IMR-90 (cell line): ENCODE data around the gene ANKRD11. TPM values are rescaled to one million over a fixed set of nuclear protein-coding genes. Genes with fewer than 3 reads are reported as not detected.

Experiments
- ATAC-seq: fragments of 200-7000 bp; cut with Tn5 transposase; 2 replicates; pipeline ENCODE4 v1.9.1; 2020; ENCODE audit warnings: low read depth, mild to moderate bottlenecking, moderate library complexity
- BruUV-seq: library from RNA; stranded (reverse); fragments of 400-500 nt; replicated peaks from 2 replicates; lab custom pipeline; 2021; lab: Mats Ljungman, UMichigan
- CTCF ChIA-PET: fragments of 300-600 bp; formaldehyde crosslinking; extraction: SDS; loops from one replicate; lab custom pipeline; 2021; ENCODE audit warnings: antibody characterized with exemption; lab: Yijun Ruan, JAX
- POLR2A ChIA-PET: fragments of 300-600 bp; sonication (Branson Sonifier 250); formaldehyde crosslinking; loops from one replicate; lab custom pipeline; 2022; ENCODE audit warnings: antibody characterized with exemption; ENCODE audit not compliant: unreplicated experiment; lab: Charles Lee
- DNase-seq: peaks from one replicate; pipeline ENCODE4 v3.0.0; 2013
- H2AFZ ChIP-seq: replicated peaks from 2 replicates; pipeline ENCODE3; 2013; ENCODE audit warnings: low read length, mild to moderate bottlenecking; ENCODE audit not compliant: poor library complexity
- H2AK5ac ChIP-seq: 2 replicates; pipeline ENCODE4 v1.6.1; 2013; ENCODE audit warnings: low read depth, low read length, inconsistent platforms
- H2AK9ac ChIP-seq: replicated peaks from 2 replicates; pipeline ENCODE3; 2013; ENCODE audit warnings: mild to moderate bottlenecking, low read depth, low read length, moderate library complexity; ENCODE audit not compliant: poor library complexity
- H2BK120ac ChIP-seq: 2 replicates; pipeline ENCODE4 v1.6.1; 2013; ENCODE audit warnings: low read depth, low read length, inconsistent platforms
- H2BK15ac ChIP-seq: 3 replicates; pipeline ENCODE4 v1.6.1; 2013; ENCODE audit warnings: low read depth, low read length, inconsistent platforms
- H2BK20ac ChIP-seq: 2 replicates; pipeline ENCODE4 v1.6.1; 2013; ENCODE audit warnings: low read depth, mild to moderate bottlenecking, inconsistent platforms, low read length, moderate library complexity
- H2BK5ac ChIP-seq: 2 replicates; pipeline ENCODE4 v1.6.1; 2013; ENCODE audit warnings: mild to moderate bottlenecking, low read depth, low read length, inconsistent platforms; ENCODE audit not compliant: poor library complexity, severe bottlenecking
- H3K14ac ChIP-seq: replicated peaks from 2 replicates; pipeline ENCODE4 v1.6.1; 2013; ENCODE audit warnings: low read depth, low read length, inconsistent platforms
- H3K18ac ChIP-seq: 2 replicates; pipeline ENCODE4 v1.6.1; 2013; ENCODE audit warnings: low read depth, low read length, control low read depth
- H3K23ac ChIP-seq: 2 replicates; pipeline ENCODE4 v1.6.1; 2013; ENCODE audit warnings: low read depth, low read length, inconsistent platforms
- H3K27ac ChIP-seq: 2 replicates; pipeline ENCODE4 v1.5.1; 2013; ENCODE audit warnings: mild to moderate bottlenecking, control low read depth, low read length; ENCODE audit not compliant: insufficient read depth
- H3K27me3 ChIP-seq: 2 replicates; pipeline ENCODE4 v1.6.1; 2013; ENCODE audit warnings: low read length; ENCODE audit not compliant: control insufficient read depth, insufficient read depth
- H3K36me3 ChIP-seq: 2 replicates; pipeline ENCODE4 v1.6.1; 2013; ENCODE audit warnings: low read length, mixed read lengths; ENCODE audit not compliant: control insufficient read depth, insufficient read depth
- H3K4ac ChIP-seq: 2 replicates; pipeline ENCODE4 v1.6.1; 2013; ENCODE audit warnings: low read depth, low read length, inconsistent platforms
- H3K4me1 ChIP-seq: 2 replicates; pipeline ENCODE4 v1.6.1; 2013; ENCODE audit warnings: low read length, mixed read lengths; ENCODE audit not compliant: control insufficient read depth, insufficient read depth
- H3K4me2 ChIP-seq: 2 replicates; pipeline ENCODE4 v1.6.1; 2013; ENCODE audit warnings: low read depth, mild to moderate bottlenecking, control low read depth, low read length, moderate library complexity
- H3K4me3 ChIP-seq: 2 replicates; pipeline ENCODE4 v1.5.1; 2013; ENCODE audit warnings: low read depth, mild to moderate bottlenecking, control low read depth, low read length, moderate library complexity; ENCODE audit not compliant: insufficient read depth
- H3K56ac ChIP-seq: 2 replicates; pipeline ENCODE4 v1.6.1; 2013; ENCODE audit warnings: low read length, inconsistent platforms; ENCODE audit not compliant: insufficient read depth; ENCODE audit errors: extremely low read depth
- H3K79me1 ChIP-seq, 2 experiments: 2 replicates each; pipeline ENCODE4 v1.6.1; 2013; ENCODE audit warnings: low read length in 2 of 2, inconsistent platforms in 1 of 2, low read depth in 1 of 2
- H3K9ac ChIP-seq: 2 replicates; pipeline ENCODE4 v1.6.1; 2013; ENCODE audit warnings: low read depth, low read length, control low read depth
- H3K9me1 ChIP-seq: 2 replicates; pipeline ENCODE4 v1.6.1; 2013; ENCODE audit warnings: low read length, inconsistent platforms; ENCODE audit not compliant: insufficient read depth
- H3K9me3 ChIP-seq: 2 replicates; pipeline ENCODE4 v1.6.1; 2013; ENCODE audit warnings: low read length; ENCODE audit not compliant: control insufficient read depth, insufficient read depth
- H4K20me1 ChIP-seq: 2 replicates; pipeline ENCODE4 v1.6.1; 2013; ENCODE audit warnings: low read length, inconsistent platforms; ENCODE audit not compliant: insufficient read depth
- H4K5ac ChIP-seq: 2 replicates; pipeline ENCODE4 v1.6.1; 2013; ENCODE audit warnings: mild to moderate bottlenecking, low read depth, low read length, control low read depth
- H4K8ac ChIP-seq, 2 experiments: 2 replicates each; pipeline ENCODE4 v1.6.1; 2013; ENCODE audit warnings: low read depth in 2 of 2, low read length in 2 of 2, control low read depth in 1 of 2, inconsistent platforms in 1 of 2
- H4K91ac ChIP-seq: 2 replicates; pipeline ENCODE4 v1.6.1; 2013; ENCODE audit warnings: low read depth, low read length, inconsistent platforms; ENCODE audit not compliant: insufficient read depth
- BHLHE40 ChIP-seq: fragments of 150-350 bp; IDR thresholded peaks from 2 replicates; pipeline ENCODE4 v1.6.1; 2016; ENCODE audit warnings: mild to moderate bottlenecking, low read depth, low read length
- CEBPB ChIP-seq: IDR thresholded peaks from 2 replicates; pipeline ENCODE4 v1.6.1; 2012; ENCODE audit warnings: low read depth, low read length, improper control_type of control experiment
- CHD1 ChIP-seq: IDR thresholded peaks from 2 replicates; pipeline ENCODE4 v1.6.1; 2012; ENCODE audit warnings: low read depth, low read length, improper control_type of control experiment
- CTCF ChIP-seq: conservative IDR thresholded peaks from 2 replicates; pipeline ENCODE4 v1.5.1; 2012; ENCODE audit warnings: mild to moderate bottlenecking, low read depth, low read length, improper control_type of control experiment
- ELK1 ChIP-seq: fragments of 150-350 bp; IDR thresholded peaks from 2 replicates; pipeline ENCODE4 v1.6.1; 2016; ENCODE audit warnings: low read depth, mild to moderate bottlenecking, low read length, moderate library complexity, borderline replicate concordance
- FOS ChIP-seq: fragments of 150-350 bp; IDR thresholded peaks from 2 replicates; pipeline ENCODE4 v1.6.1; 2016; ENCODE audit warnings: low read depth, low read length
- MAFK ChIP-seq: IDR thresholded peaks from 2 replicates; pipeline ENCODE4 v1.6.1; 2012; ENCODE audit warnings: low read depth, low read length, improper control_type of control experiment
- MAZ ChIP-seq: IDR thresholded peaks from 2 replicates; pipeline ENCODE4 v1.6.1; 2012; ENCODE audit warnings: low read depth, mild to moderate bottlenecking, low read length, improper control_type of control experiment, moderate library complexity, borderline replicate concordance
- MXI1 ChIP-seq: IDR thresholded peaks from 2 replicates; pipeline ENCODE4 v1.6.1; 2012; ENCODE audit warnings: low read depth, mild to moderate bottlenecking, low read length, moderate library complexity, borderline replicate concordance
- NFE2L2 ChIP-seq: fragments of 150-350 bp; IDR thresholded peaks from 2 replicates; pipeline ENCODE4 v1.6.1; 2016; ENCODE audit warnings: low read depth, mild to moderate bottlenecking, low read length
- POLR2A ChIP-seq: IDR thresholded peaks from 2 replicates; pipeline ENCODE4 v1.6.1; 2012; ENCODE audit warnings: mild to moderate bottlenecking, low read depth, low read length
- RAD21 ChIP-seq: IDR thresholded peaks from 2 replicates; pipeline ENCODE4 v1.6.1; 2012; ENCODE audit warnings: low read length, improper control_type of control experiment
- RCOR1 ChIP-seq: IDR thresholded peaks from 2 replicates; pipeline ENCODE4 v1.6.1; 2012; ENCODE audit warnings: mild to moderate bottlenecking, low read length, improper control_type of control experiment; ENCODE audit not compliant: insufficient replicate concordance
- RFX5 ChIP-seq: IDR thresholded peaks from 2 replicates; pipeline ENCODE4 v1.8.0; 2012; ENCODE audit warnings: low read depth, mild to moderate bottlenecking, low read length, moderate library complexity
- SMC3 ChIP-seq: fragments of 150-350 bp; IDR thresholded peaks from 2 replicates; pipeline ENCODE4 v1.6.1; 2016; ENCODE audit warnings: low read depth, mild to moderate bottlenecking, antibody characterized with exemption, low read length, moderate library complexity
- USF2 ChIP-seq: fragments of 150-350 bp; IDR thresholded peaks from 2 replicates; pipeline ENCODE4 v1.6.1; 2017; ENCODE audit warnings: mild to moderate bottlenecking, antibody characterized with exemption, low read length, low read depth
- WGBS, 2 experiments: methylation state at CpG; one replicate each; pipeline versions ENCODE4 v1.1.5 to v1.1.7; 2013; ENCODE audit warnings: missing lambda C conversion rate in 2 of 2; ENCODE audit not compliant: insufficient read length in 1 of 2; ENCODE audit errors: extremely low coverage in 2 of 2; 5-methylcytosine and 5-hydroxymethylcytosine counted together
- dilution Hi-C: fragments of 300-500 bp; cut with HindIII; formaldehyde crosslinking; loops from one replicate; pipeline ENCODE4 v1.14.3; 2018; ENCODE audit warnings: low sequenced_read_pairs; ENCODE audit not compliant: unreplicated experiment
- in situ Hi-C: fragments of 300-500 bp; cut with MboI; formaldehyde crosslinking; loops from 3 replicates; pipeline ENCODE4 v1.14.3; 2019; ENCODE audit warnings: low sequenced_read_pairs, inconsistent platforms, mixed read lengths
- intact Hi-C: fragments of 100-400 bp; cut with micrococcal nuclease; formaldehyde crosslinking; loops from 2 replicates; pipeline ENCODE4 v1.10.0; 2022
- polyA plus RNA-seq, 3 experiments: library from polyadenylated mRNA; depleted of rRNA; stranded (reverse); fragments of >200 nt; gene quantifications; 2 replicates each; pipeline ENCODE4 v1.2.3, GENCODE V29; 2012; ENCODE audit warnings: low replicate concordance in 1 of 3
- total RNA-seq: library from RNA; depleted of rRNA; stranded (reverse); fragments of >200 nt; gene quantifications from 2 replicates; pipeline ENCODE4 v1.2.3, GENCODE V29; 2012

ANKRD11 gene
- total and polyA plus RNA-seq, 2 of the 4 experiments (the other 2 are of a cell fraction): 46.8 to 71.9 TPM

- Histone ChIP-seq H3K9ac (no peak overlapping the region), H2BK5ac (no peak overlapping the region), H3K9me3 (no peaks in the 10 kb centered on the region), H4K8ac (no peak overlapping the region), H4K5ac (no peak overlapping the region), H3K18ac (no peak overlapping the region), H3K4me1 (no peaks in the 10 kb centered on the region), H3K9me1 (0 out of 2 replicates have a peak, but pooled peaks cover 3% of the 10 kb centered on the region), H3K79me1 (peaks cover 23 to 65% of the 10 kb centered on the region in 2 experiments; a peak in 3 of 4 replicates), H3K36me3 (peaks cover 69% of the 10 kb centered on the region), H3K23ac (no peak overlapping the region), H2AK5ac (no peak overlapping the region), H2BK120ac (no peak overlapping the region), H2AFZ (no peak overlapping the region), H2BK20ac (no peak overlapping the region), H3K56ac (no peak overlapping the region), H4K91ac (no peak overlapping the region), H3K4ac (no peak overlapping the region), H3K27ac (no peak overlapping the region), H4K20me1 (peaks cover 30% of the 10 kb centered on the region), H2AK9ac (no peak overlapping the region), H3K4me3 (no peak overlapping the region), H2BK15ac (no peak overlapping the region), H3K27me3 (no peaks in the 10 kb centered on the region), H3K14ac (no peak overlapping the region), H3K4me2 (no peak overlapping the region)
- TF ChIP-seq POLR2A: no peak
- no peak for TF ChIP-seq NFE2L2
- TF ChIP-seq MAZ: no peak
- no peak for TF ChIP-seq CHD1
- no peak for TF ChIP-seq CEBPB
- TF ChIP-seq FOS: no peak
- TF ChIP-seq ELK1: no peak
- no peak for TF ChIP-seq RFX5
- no peak for TF ChIP-seq BHLHE40
- no peak for TF ChIP-seq RAD21
- no peak for TF ChIP-seq MAFK
- TF ChIP-seq USF2: no peak
- TF ChIP-seq MXI1: no peak
- no peak for TF ChIP-seq SMC3
- TF ChIP-seq RCOR1: no peak
- TF ChIP-seq CTCF: no peak
- no TSS peak for BruUV-seq
- ChIA-PET POLR2A (no interaction called here), CTCF (no interaction called here)
- in situ Hi-C loops (no loop called here), intact Hi-C loops (no loop called here), dilution Hi-C loops (no loop called here)
- 95% methylated on average over 33 of the region's 36 CpGs; no CpG with 5 or more reads in 1 of the 2 experiments for WGBS, 2 experiments
- DNase-seq (no peak), ATAC-seq (no peak)
These were observed 46.7 kb upstream of the ANKRD11 start for GRCh38 chr16:89536886-89537548.
